Gastroesophageal sphincter (tissue), 4 donors: ENCODE data around the gene PTPRG. TPM values are rescaled to one million over a fixed set of nuclear protein-coding genes. Genes with fewer than 3 reads are reported as not detected.

Experiments used
- ATAC-seq: fragments of 150-250 bp; one replicate; pipeline ENCODE4 v1.9.1; 2016; ENCODE audit warnings: mild to moderate bottlenecking, moderate library complexity
- H3K27ac ChIP-seq, 4 donors: fragments of 200-600 bp; sonication (generic) in 3 of 4; 1 replicate in 3 of 4; 2 replicates in 1 of 4; pipeline ENCODE4 v1.5.1; 2016 to 2019
- H3K27me3 ChIP-seq: fragments of 200-600 bp; sonication (generic); one replicate; pipeline ENCODE4 v1.5.1; 2019
- H3K36me3 ChIP-seq, 2 donors: fragments of 200-600 bp; sonication (generic); one replicate each; pipeline ENCODE4 v1.5.1; 2019; ENCODE audit warnings: control low read depth in 1 of 2
- H3K4me1 ChIP-seq, 3 donors: fragments of 200-600 bp; sonication (generic); 1 replicate in 2 of 3; 2 replicates in 1 of 3; pipeline ENCODE4 v1.5.1; 2016 to 2019; ENCODE audit warnings: control low read depth in 2 of 3
- H3K4me3 ChIP-seq, 2 donors: fragments of 200-600 bp; sonication (generic); one replicate each; pipeline ENCODE4 v1.5.1; 2019; ENCODE audit warnings: mild to moderate bottlenecking in 1 of 2, moderate library complexity in 1 of 2
- H3K9me3 ChIP-seq, 3 donors: fragments of 200-600 bp; sonication (generic); one replicate each; pipeline ENCODE4 v1.5.1; 2017 to 2019; ENCODE audit warnings: control low read depth in 2 of 3
- EP300 ChIP-seq: sonication (generic); formaldehyde crosslinking; IDR thresholded peaks from one replicate; pipeline ENCODE4 v1.6.1; 2017; ENCODE audit warnings: antibody characterized with exemption, mild to moderate bottlenecking
- POLR2A ChIP-seq, 2 donors: fragments of 450-650 bp; IDR thresholded peaks; one replicate each; pipeline ENCODE4 v1.6.1; 2017; ENCODE audit warnings: antibody characterized with exemption in 2 of 2, mild to moderate bottlenecking in 2 of 2, moderate library complexity in 1 of 2
- POLR2AphosphoS5 ChIP-seq: sonication (generic); formaldehyde crosslinking; IDR thresholded peaks from one replicate; pipeline ENCODE4 v1.6.1; 2017; ENCODE audit warnings: antibody characterized with exemption
- WGBS, 2 donors: methylation state at CpG; one replicate each; pipeline ENCODE4 v1.1.5; 2018; ENCODE audit warnings: low coverage in 1 of 2; 5-methylcytosine and 5-hydroxymethylcytosine counted together
- total RNA-seq, 4 donors: library from RNA; depleted of rRNA; stranded (reverse); fragments of >200 nt; gene quantifications; one replicate each; pipeline ENCODE4 v1.1.0, GENCODE V29; 2016
- TF ChIP-seq, protein P1 (sequence below), 4 experiments: fragments of 200-600 bp in 2 of 4; fragments of 450-650 bp in 2 of 4; sonication (generic) in 1 of 4; IDR thresholded peaks; one replicate each; pipeline ENCODE4 v1.5.1; 2017 to 2019; ENCODE audit warnings: antibody characterized with exemption in 4 of 4, mild to moderate bottlenecking in 2 of 4, moderate library complexity in 2 of 4

PTPRG gene
- total RNA-seq, 4 donors from 2014 or later, result 48.7 to 81.9 (median 52.8) TPM

DNA sequence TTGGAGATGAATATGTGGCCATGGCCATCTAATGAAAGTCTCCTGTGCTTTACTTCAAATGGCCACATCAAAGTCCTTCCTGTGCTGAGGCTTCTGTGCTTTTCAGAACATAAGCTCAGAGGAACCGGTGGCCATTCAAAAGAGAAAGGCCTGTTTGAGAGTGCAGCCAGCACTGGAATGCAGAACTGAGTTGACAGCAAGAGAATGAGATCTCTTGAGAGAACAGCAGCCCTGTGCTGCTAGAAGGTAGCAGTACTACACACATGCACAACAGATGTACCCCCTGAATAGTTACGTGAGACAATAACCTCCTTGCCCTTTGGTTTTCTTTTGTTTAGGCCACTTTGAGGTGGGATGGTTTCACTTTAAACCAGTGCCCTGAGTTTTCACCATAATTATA lies 292.5 kb downstream of the PTPRG start:
- Histone ChIP-seq H3K36me3 (no peaks in the 10 kb centered on the region), H3K9me3 (no peaks in the 10 kb centered on the region), H3K4me1 (peaks cover 0 to 18% (median 0%) of the 10 kb centered on the region in 3 donors), H3K4me3 (no peak overlapping the region), H3K27me3 (no peaks in the 10 kb centered on the region), H3K27ac (no peak overlapping the region)
- 0 to 36% methylated on average over 1 of the region's 2 CpGs for WGBS, 2 donors
- ATAC-seq, result no peak
- TF ChIP-seq POLR2A (IDR thresholded peaks at IDR 0.05), result no peak
- TF ChIP-seq, protein P1, sequence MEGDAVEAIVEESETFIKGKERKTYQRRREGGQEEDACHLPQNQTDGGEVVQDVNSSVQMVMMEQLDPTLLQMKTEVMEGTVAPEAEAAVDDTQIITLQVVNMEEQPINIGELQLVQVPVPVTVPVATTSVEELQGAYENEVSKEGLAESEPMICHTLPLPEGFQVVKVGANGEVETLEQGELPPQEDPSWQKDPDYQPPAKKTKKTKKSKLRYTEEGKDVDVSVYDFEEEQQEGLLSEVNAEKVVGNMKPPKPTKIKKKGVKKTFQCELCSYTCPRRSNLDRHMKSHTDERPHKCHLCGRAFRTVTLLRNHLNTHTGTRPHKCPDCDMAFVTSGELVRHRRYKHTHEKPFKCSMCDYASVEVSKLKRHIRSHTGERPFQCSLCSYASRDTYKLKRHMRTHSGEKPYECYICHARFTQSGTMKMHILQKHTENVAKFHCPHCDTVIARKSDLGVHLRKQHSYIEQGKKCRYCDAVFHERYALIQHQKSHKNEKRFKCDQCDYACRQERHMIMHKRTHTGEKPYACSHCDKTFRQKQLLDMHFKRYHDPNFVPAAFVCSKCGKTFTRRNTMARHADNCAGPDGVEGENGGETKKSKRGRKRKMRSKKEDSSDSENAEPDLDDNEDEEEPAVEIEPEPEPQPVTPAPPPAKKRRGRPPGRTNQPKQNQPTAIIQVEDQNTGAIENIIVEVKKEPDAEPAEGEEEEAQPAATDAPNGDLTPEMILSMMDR (IDR thresholded peaks at IDR 0.05), result no peak
- TF ChIP-seq POLR2AphosphoS5, result no peak
- no peak for TF ChIP-seq EP300

DNA sequence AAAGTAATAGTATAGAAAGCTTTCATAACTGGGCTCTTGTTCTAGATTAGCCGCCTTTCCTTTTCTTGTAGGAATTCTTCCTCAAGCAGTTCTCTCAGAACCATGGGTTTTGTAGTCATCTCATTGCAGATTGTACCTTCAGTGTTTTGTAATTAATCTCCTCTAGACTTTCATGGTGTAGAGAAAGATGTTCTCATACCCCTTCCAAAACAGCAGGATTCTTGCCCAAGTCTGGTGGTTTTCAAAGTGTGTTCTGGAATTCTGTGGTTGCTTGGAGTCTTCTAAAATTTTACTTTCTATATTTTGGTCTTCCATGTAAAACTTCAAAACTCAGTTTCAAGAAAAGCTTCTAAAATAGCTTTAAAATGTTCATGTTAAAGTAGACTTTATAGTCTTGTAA lies 293.8 kb downstream of the PTPRG start:
- Histone ChIP-seq H3K27ac (no peak overlapping the region), H3K27me3 (no peaks in the 10 kb centered on the region), H3K4me1 (peaks cover 0 to 5% (median 0%) of the 10 kb centered on the region in 3 donors), H3K36me3 (no peaks in the 10 kb centered on the region), H3K4me3 (no peak overlapping the region), H3K9me3 (no peaks in the 10 kb centered on the region)
- 91 to 100% methylated on average over 1 of the region's 1 CpG for WGBS, 2 donors
- no peak for ATAC-seq
- TF ChIP-seq POLR2A (IDR thresholded peaks at IDR 0.05) (no peak), POLR2AphosphoS5 (no peak)

DNA sequence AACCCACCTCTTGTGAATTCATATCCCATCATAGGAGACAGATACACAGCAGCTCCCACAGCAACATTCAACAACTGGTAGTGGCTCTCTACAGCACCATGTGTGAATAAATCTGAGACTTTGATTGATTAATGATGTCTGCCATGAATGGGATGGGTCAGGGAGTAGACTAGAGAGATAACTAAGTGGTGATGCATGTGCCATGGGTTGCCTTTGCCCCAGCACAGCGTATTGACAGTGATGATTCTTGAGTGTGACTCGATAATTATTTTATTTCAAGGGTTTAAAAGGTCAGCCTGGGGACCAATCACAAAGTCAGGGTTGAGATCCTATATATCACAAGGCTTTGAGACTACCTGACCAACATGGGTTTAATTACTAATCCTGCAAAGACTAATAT lies 295.9 kb downstream of the PTPRG start:
- Histone ChIP-seq H3K27me3 (no peaks in the 10 kb centered on the region), H3K4me3 (no peak overlapping the region), H3K4me1 (peaks cover 0 to 6% (median 0%) of the 10 kb centered on the region in 3 donors), H3K36me3 (no peaks in the 10 kb centered on the region), H3K27ac (no peak overlapping the region), H3K9me3 (no peaks in the 10 kb centered on the region)
- no peak for ATAC-seq
- TF ChIP-seq POLR2AphosphoS5, result no peak
- TF ChIP-seq, protein P1 (IDR thresholded peaks at IDR 0.05), result no peak
- no peak for TF ChIP-seq EP300
- no peak for TF ChIP-seq POLR2A (IDR thresholded peaks at IDR 0.05)
- WGBS, 2 donors, result 73 to 90% methylated on average over 2 of the region's 2 CpGs

DNA sequence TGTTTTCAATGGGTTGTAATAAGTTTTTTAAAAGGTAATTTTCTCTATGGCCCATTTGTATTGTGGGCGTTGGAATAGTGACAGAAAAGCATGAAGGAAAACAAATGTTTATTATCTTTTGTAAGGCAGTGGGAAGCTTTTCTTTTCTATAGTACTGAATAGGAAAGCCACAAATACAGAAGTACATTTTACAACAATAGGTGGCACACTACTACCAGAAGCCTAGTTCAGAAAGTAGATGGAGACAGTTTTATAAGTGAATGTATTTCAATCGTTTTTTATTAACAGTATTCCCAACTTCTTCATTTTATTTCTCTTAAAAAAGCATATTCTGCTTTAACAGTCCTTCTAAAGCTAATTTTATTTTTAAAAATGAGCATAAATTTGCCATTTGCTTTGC lies 296.7 kb downstream of the PTPRG start:
- no peak for TF ChIP-seq POLR2AphosphoS5
- TF ChIP-seq, protein P1 (IDR thresholded peaks at IDR 0.05), result peak; percentile 23 to 64 (median 37)
- 0 to 10% methylated on average over 2 of the region's 2 CpGs for WGBS, 2 donors

DNA sequence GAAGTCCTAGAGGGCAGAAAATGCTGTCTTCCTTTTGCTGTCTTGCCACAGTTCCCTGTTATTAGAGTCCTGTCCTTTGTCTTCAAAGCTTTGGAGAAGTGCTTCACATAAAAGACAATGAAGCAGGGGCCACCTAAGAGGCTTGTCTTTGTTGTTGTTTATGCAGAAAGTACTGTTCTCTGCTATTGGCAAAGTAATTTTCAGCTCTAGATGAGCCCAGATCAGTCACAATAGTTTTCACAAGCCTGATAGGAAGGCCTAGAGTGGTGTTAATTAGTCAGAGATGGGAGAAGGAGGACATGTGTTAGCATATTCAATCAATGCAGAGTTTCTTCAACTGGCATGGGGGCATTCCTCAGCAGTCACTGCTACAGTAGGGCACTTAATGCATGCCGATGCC lies 300.0 kb downstream of the PTPRG start:
- Histone ChIP-seq H3K27ac (no peak overlapping the region), H3K4me3 (no peak overlapping the region), H3K27me3 (no peaks in the 10 kb centered on the region), H3K4me1 (peaks cover 0 to 44% (median 6%) of the 10 kb centered on the region in 3 donors), H3K36me3 (no peaks in the 10 kb centered on the region), H3K9me3 (no peaks in the 10 kb centered on the region)
- TF ChIP-seq POLR2AphosphoS5 (no peak), POLR2A (IDR thresholded peaks at IDR 0.05) (no peak), EP300 (no peak)
- TF ChIP-seq, protein P1 (IDR thresholded peaks at IDR 0.05), result no peak
- no peak for ATAC-seq
- 100% methylated on average over 1 of the region's 1 CpG for WGBS, 2 donors

More for the DNA sequence above, 296.7 kb downstream of the PTPRG start:
- no peak for ATAC-seq
- peaks cover 0 to 14% (median 5%) of the 10 kb centered on the region in 3 donors for H3K4me1 ChIP-seq
- H3K36me3 ChIP-seq, result no peaks in the 10 kb centered on the region
- no peak overlapping the region for H3K27ac ChIP-seq
- H3K9me3 ChIP-seq, result no peaks in the 10 kb centered on the region
- no peaks in the 10 kb centered on the region for H3K27me3 ChIP-seq
- no peak overlapping the region for H3K4me3 ChIP-seq
